Measurements from ENCODE around the gene ABCC8. TPM values are rescaled to one million over a fixed set of nuclear protein-coding genes. Genes with fewer than 3 reads are reported as not detected.

ABCC8 gene
- total RNA-seq, 6 experiments from 2014 or later: not detected

- H3K27me3 Mint-ChIP-seq (ENCODE audit: insufficient read depth): peaks cover 36% of the 10 kb centered on the region
- no peak overlapping the region for H3K4me3 Mint-ChIP-seq
- no peak overlapping the region for H3K27ac Mint-ChIP-seq
- H3K4me1 Mint-ChIP-seq (ENCODE audit: low read depth): no peaks in the 10 kb centered on the region
- no peak for TF ChIP-seq CTCF (IDR thresholded peaks at IDR 0.05)
- no peaks in the 10 kb centered on the region for H3K9me3 Mint-ChIP-seq
- no peaks in the 10 kb centered on the region for H3K36me3 Mint-ChIP-seq (ENCODE audit: low read depth)
- DNase-seq: no peak
These were observed 2.9 kb upstream of the ABCC8 start for GRCh38 chr11:17479284-17480214.

GRCh38 chr11:17478070-17478469 is 1.4 kb upstream of the ABCC8 start:
- DNase-seq: no peak
- no peaks in the 10 kb centered on the region for H3K9me3 Mint-ChIP-seq

DNA sequence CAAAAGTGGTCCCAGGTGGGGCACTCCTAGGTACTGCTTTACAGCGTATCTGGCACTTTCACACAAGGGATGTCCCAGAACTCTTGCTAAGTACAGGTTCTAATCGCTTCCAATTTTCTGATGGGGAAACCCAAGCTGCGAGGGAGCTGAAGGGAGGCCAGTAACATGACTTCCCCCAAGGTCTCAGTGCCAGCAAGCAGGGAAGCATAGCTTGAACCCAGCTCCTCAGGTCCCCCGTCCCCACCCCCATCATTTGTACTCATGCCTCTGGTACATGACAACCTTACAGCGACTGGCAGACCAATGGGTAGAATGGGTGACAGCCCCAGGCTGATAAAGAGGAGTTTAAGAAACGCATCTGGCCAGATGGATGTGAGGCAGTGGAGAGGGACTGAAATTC is 716 bp upstream of the ABCC8 start:
- H3K4me1 Mint-ChIP-seq (ENCODE audit: low read depth): no peaks in the 10 kb centered on the region
- no peak overlapping the region for H3K4me3 Mint-ChIP-seq
- TF ChIP-seq CTCF (IDR thresholded peaks at IDR 0.05): no peak
- no peaks in the 10 kb centered on the region for H3K36me3 Mint-ChIP-seq (ENCODE audit: low read depth)
- no peaks in the 10 kb centered on the region for H3K9me3 Mint-ChIP-seq
- H3K27me3 Mint-ChIP-seq (ENCODE audit: insufficient read depth): peaks cover 46% of the 10 kb centered on the region
- no peak for DNase-seq
- H3K27ac Mint-ChIP-seq: no peak overlapping the region

More at GRCh38 chr11:17478070-17478469, 1.4 kb upstream of the ABCC8 start:
- Mint-ChIP-seq H3K27ac (no peak overlapping the region), H3K36me3 (ENCODE audit: low read depth) (no peaks in the 10 kb centered on the region), H3K4me3 (no peak overlapping the region), H3K4me1 (ENCODE audit: low read depth) (no peaks in the 10 kb centered on the region), H3K27me3 (ENCODE audit: insufficient read depth) (peaks cover 46% of the 10 kb centered on the region)
- no peak for TF ChIP-seq CTCF (IDR thresholded peaks at IDR 0.05)

DNA sequence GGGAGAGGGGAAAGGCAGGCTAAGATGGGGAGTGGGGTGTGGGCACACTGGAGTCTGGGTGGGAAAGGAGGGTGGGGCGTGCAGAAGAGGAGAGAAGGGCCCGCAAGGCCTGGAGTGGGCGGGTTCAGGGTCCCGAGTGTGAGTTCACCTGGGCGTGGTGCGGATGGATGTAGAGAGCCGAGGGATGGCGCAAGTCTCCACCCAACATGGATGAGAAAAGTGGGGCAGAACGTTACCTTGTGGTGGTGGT is 364 bp upstream of the ABCC8 start:
- peaks cover 46% of the 10 kb centered on the region for H3K27me3 Mint-ChIP-seq (ENCODE audit: insufficient read depth)
- TF ChIP-seq CTCF (IDR thresholded peaks at IDR 0.05): no peak
- no peak overlapping the region for H3K4me3 Mint-ChIP-seq
- no peak overlapping the region for H3K27ac Mint-ChIP-seq
- no peaks in the 10 kb centered on the region for H3K9me3 Mint-ChIP-seq
- DNase-seq: no peak
- H3K36me3 Mint-ChIP-seq (ENCODE audit: low read depth): no peaks in the 10 kb centered on the region
- H3K4me1 Mint-ChIP-seq (ENCODE audit: low read depth): no peaks in the 10 kb centered on the region

DNA sequence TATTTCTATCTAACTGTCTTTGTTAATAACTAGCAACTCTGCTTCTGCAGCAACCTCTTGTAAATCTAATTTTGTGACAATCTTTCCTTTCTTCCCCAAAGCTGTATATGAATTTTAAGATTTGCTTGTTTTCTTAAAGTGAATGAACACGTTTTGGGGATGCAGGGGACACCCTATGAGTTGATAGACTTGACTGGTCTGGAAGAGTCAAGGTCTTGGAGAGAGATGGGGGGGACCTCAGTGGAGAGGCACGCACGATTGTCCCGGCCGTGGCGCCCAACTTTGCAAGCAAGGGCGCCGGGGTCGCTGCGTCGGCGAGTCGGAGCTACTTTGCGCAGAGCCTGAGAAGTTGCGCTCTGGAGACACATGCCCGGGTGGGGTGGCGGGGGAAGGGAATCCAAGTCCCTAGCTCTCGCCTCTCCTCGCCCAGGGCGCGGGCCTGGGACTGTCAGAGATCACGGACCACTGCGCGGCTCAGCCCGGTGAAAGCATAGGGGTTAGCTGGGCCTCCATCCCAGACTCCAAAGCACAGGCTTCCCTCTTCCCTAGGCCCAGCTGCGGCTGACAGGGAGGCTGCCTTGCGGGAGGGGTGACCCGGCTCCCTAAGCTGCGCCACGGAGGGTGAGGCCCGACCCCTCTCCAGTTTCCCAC is 854 bp downstream of the ABCC8 start:
- no peaks in the 10 kb centered on the region for H3K4me1 Mint-ChIP-seq (ENCODE audit: low read depth)
- DNase-seq: no peak

More for the DNA sequence above, 854 bp downstream of the ABCC8 start:
- Mint-ChIP-seq H3K27ac (no peak overlapping the region), H3K4me3 (no peak overlapping the region), H3K9me3 (no peaks in the 10 kb centered on the region), H3K36me3 (ENCODE audit: low read depth) (no peaks in the 10 kb centered on the region), H3K27me3 (ENCODE audit: insufficient read depth) (peaks cover 45% of the 10 kb centered on the region)
- no peak for TF ChIP-seq CTCF (IDR thresholded peaks at IDR 0.05)

All from HFFc6 (cell line).